ENCODE measurements around the gene CA11.

CA11 gene

DNA sequence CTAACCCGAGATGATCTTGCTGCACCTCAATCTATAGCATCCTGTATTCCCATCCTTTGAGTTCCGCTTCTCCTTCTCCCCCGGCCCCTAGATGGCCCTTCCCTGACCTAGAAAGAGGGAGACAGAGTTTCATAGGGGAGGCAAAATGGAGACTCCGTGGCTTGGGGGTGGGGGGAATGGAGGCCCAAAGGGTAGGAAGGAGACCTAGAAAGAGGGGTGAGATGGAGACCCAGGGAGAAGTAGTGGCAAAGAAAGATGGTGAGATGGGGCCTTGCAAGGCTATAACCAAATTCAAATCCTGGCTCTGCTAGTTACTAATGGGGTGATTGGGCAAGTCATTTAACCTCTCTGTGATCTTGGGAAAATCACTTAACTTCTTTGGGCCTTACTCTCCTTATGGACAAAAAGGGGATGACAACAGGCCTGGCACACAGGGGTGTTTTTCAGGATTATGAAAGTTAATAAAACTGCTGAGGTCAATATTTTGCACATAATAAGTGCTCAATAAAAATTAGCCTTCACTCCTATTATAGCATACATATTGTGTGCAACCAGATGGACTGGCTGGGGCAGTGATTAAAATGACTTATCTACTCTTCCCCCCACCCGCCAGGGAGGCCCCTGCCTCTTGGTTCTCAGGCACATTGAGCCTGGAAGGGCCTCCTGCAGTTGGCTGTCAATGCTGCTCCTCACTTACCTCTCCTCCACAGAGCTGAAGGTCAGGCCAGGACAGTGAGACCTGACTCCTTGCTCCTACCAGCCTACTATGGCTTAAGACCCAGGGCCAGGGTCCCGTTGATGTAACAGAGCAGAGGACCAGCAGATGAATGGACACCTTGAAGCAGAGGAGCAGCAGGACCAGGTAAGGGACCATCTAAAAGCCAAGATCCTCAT, 26.0 kb downstream of the CA11 start:
- DNase-seq (ENCODE audit: low spot score): no peak
- peak overlapping the region; percentile 92 for H3K27ac ChIP-seq
- TF ChIP-seq, protein P1, sequence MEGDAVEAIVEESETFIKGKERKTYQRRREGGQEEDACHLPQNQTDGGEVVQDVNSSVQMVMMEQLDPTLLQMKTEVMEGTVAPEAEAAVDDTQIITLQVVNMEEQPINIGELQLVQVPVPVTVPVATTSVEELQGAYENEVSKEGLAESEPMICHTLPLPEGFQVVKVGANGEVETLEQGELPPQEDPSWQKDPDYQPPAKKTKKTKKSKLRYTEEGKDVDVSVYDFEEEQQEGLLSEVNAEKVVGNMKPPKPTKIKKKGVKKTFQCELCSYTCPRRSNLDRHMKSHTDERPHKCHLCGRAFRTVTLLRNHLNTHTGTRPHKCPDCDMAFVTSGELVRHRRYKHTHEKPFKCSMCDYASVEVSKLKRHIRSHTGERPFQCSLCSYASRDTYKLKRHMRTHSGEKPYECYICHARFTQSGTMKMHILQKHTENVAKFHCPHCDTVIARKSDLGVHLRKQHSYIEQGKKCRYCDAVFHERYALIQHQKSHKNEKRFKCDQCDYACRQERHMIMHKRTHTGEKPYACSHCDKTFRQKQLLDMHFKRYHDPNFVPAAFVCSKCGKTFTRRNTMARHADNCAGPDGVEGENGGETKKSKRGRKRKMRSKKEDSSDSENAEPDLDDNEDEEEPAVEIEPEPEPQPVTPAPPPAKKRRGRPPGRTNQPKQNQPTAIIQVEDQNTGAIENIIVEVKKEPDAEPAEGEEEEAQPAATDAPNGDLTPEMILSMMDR (conservative IDR thresholded peaks at IDR 0.05; ENCODE audit: low read depth): no peak
- POLR2A ChIA-PET (ENCODE audit: low non-redundant PET): interaction anchor here (1.2 to 1.3 kb wide), 3 partner anchors 8 to 14 kb away, joined by 3 to 7 read pairs (median 4); no protein-coding TSS in a partner anchor
- CTCF ChIA-PET: no interaction called here

DNA sequence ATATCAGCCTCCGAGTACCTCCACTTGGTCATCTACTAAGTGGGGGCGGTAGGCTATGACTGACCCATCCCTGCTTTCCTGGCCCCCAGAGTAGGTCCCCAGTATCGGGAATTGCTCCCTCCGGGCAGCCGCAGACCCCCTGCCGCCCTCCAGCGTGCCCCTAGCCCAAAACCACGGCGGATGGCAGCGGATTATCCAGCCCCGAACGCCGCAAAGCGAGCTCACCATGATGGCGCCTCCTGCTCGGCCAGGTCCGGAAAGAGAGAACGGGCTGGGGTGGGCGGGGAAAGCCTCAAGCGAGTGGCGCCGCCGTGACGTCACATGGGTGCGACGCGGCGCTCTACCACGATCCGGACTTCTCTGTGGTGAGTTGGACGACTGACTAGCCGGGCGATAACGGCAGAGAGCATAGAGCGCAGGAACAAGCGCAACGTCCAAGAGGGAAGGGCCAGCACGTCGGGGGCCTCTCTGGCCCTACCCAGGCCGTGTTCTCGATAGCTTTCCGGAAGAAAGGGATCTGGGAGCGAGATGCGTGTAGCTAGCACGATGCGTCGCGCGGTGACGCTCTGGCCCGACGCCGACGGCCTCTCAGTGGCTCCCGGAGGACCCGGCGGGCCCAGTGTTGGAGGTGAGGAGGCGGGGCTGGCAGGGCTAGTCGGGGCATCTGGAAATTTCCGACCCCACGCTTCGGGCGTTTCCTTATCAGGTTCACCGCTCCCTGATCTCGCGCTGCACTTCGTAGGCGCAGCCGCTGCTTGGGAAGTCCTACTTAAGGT, 26.9 kb downstream of the CA11 start, which contains the start of the genes RPL18 and SPHK2:
TSS of gene RPL18 (minus strand) at position 263 of the 776 bp plus-strand sequence. CDS start at position 228, 35 bp downstream.
TSS of gene SPHK2 (plus strand) at position 591 of the 776 bp plus-strand sequence. CDS start 1,009 bp downstream, outside the sequence.
- ChIA-PET POLR2A (ENCODE audit: low non-redundant PET) (interaction anchor here (0.6 to 1.3 kb wide), 8 partner anchors 9 to 241 kb away, joined by 3 to 7 read pairs (median 3); no protein-coding TSS in a partner anchor), CTCF (interaction anchor here (0.6 kb wide), 1 partner anchor 151 kb away, joined by 3 read pairs; no protein-coding TSS in a partner anchor)
- peak within 1 kb of the TSS; percentile 92 for H3K27ac ChIP-seq
- DNase-seq (ENCODE audit: low spot score): peak; percentile 97
- TF ChIP-seq, protein P1 (conservative IDR thresholded peaks at IDR 0.05; ENCODE audit: low read depth): no peak

DNA sequence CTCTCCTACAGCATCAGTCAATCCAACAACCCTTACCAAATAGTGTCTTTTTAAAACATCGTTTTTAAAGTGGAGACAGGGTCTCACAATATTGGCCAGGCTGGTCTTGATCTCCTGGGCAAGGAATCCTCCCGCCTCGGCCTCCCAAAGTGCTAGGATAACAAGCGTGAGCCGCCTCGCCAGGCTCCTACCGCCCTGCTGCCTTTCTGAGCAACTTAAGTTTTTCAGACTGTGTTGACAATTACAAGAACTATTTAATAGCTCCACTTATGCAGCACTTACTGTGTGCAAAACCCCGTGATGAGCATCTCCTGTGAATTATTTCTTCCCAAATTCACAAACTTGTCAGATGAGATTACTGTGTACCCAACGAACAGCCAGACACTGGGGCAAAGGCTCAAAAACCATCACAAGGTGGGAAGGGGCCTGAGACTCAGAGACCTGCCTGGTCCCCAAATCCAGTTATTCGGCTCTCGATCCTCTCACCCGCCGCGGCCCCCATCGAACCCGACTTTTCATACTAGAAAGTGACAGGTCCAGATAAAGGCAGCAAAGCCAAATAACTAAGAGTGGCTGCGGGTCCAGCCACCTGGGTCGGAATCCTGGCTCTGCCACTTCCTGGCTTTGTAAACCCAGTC, 27.6 kb downstream of the CA11 start:
- H3K27ac ChIP-seq: peak overlapping the region; percentile 92
- CTCF ChIA-PET: interaction anchor here (0.6 kb wide), 1 partner anchor 152 kb away, joined by 3 read pairs; no protein-coding TSS in a partner anchor
- no peak for DNase-seq (ENCODE audit: low spot score)
- TF ChIP-seq, protein P1 (conservative IDR thresholded peaks at IDR 0.05; ENCODE audit: low read depth): no peak
- POLR2A ChIA-PET (ENCODE audit: low non-redundant PET): interaction anchor here (0.6 to 1.3 kb wide), 6 partner anchors 10 to 240 kb away, joined by 3 to 7 read pairs (median 3); no protein-coding TSS in a partner anchor

- CTCF ChIA-PET: interaction anchor here (0.7 kb wide), 1 partner anchor 240 kb away, joined by 6 read pairs; no protein-coding TSS in a partner anchor
- DNase-seq (ENCODE audit: low spot score): no peak
- peak overlapping the region; percentile 92 for H3K27ac ChIP-seq
- POLR2A ChIA-PET (ENCODE audit: low non-redundant PET): no interaction called here
- TF ChIP-seq, protein P1 (conservative IDR thresholded peaks at IDR 0.05; ENCODE audit: low read depth): no peak
Observed at GRCh38 chr19:48617146-48617937, 28.6 kb downstream of the CA11 start.

GRCh38 chr19:48616491-48617056, 29.4 kb downstream of the CA11 start:
- TF ChIP-seq, protein P1 (conservative IDR thresholded peaks at IDR 0.05; ENCODE audit: low read depth): no peak
- ChIA-PET CTCF (interaction anchor here (0.7 to 1.5 kb wide), 4 partner anchors 11 to 240 kb away, joined by 3 to 6 read pairs (median 4); no protein-coding TSS in a partner anchor), POLR2A (ENCODE audit: low non-redundant PET) (no interaction called here)
- DNase-seq (ENCODE audit: low spot score): no peak
- peak overlapping the region; percentile 92 for H3K27ac ChIP-seq

Data from RWPE1 (cell line).